Pancreas (tissue), 10 donors: ENCODE measurements around the gene MAP3K7. TPM values are rescaled to one million over a fixed set of nuclear protein-coding genes. Genes with fewer than 3 reads are reported as not detected.

ENCODE experiments used
- ATAC-seq, 4 donors: fragments of 200-7000 bp; cut with Tn5 transposase; one replicate each; pipeline versions ENCODE4 v1.8.0 to v1.9.1; 2020; ENCODE audit warnings: mild to moderate bottlenecking in 4 of 4, moderate library complexity in 4 of 4
- DNase-seq, 6 donors: peaks; one replicate each; pipeline ENCODE4 v3.0.0-alpha.2; 2020
- FAIRE-seq: peaks from 2 replicates; lab custom pipeline; 2012; peaks lifted over from hg19 to GRCh38; lab: Jason Lieb, UNC
- H3K27ac ChIP-seq, 4 donors: fragments of 200-600 bp; sonication (generic); 1 replicate in 3 of 4; 2 replicates in 1 of 4; pipeline versions ENCODE4 v1.5.0 to v1.8.0; 2020
- H3K27me3 ChIP-seq, 4 donors: fragments of 200-600 bp; one replicate each; pipeline ENCODE4 v1.8.0; 2021
- H3K36me3 ChIP-seq, 3 donors: fragments of 200-600 bp; sonication (generic) in 1 of 3; one replicate each; pipeline versions ENCODE4 v1.5.0 to v1.8.0; 2020 to 2021
- H3K4me1 ChIP-seq, 3 donors: fragments of 200-600 bp; one replicate each; pipeline ENCODE4 v1.8.0; 2021
- H3K4me3 ChIP-seq, 4 donors: fragments of 200-600 bp; sonication (generic) in 2 of 4; one replicate each; pipeline versions ENCODE4 v1.5.0 to v1.8.0; 2020 to 2021
- H3K9me3 ChIP-seq, 4 donors: fragments of 200-600 bp; one replicate each; pipeline ENCODE4 v1.8.0; 2021
- CTCF ChIP-seq, 4 donors: fragments of 200-600 bp; sonication (generic) in 3 of 4; IDR thresholded peaks; one replicate each; pipeline versions ENCODE4 v1.5.0 to v1.8.0; 2021; ENCODE audit warnings: antibody characterized with exemption in 4 of 4
- WGBS, 2 donors: extraction: QIAGEN DNeasy Blood & Tissue Kit; methylation state at CpG; one replicate each; pipeline ENCODE4 v1.1.7; 2013; 5-methylcytosine and 5-hydroxymethylcytosine counted together
- intact Hi-C, 3 donors: fragments of 100-400 bp; cut with DNase I; formaldehyde crosslinking; loops; one replicate each; pipeline versions ENCODE4 v1.11.1 to v1.14.2; 2022
- polyA plus RNA-seq, 2 donors: library from polyadenylated mRNA; stranded (reverse); fragments of 200-250 nt; gene quantifications; one replicate each; pipeline ENCODE4 v1.2.3, GENCODE V29; 2013
- total RNA-seq, 6 donors: library from RNA; stranded (reverse); fragmentation: NEBNext Ultra II Directional in 4 of 6; extraction: Animal tissue kit (Norgen Biotek cat#: 25700) in 4 of 6; gene quantifications; one replicate each; pipeline versions ENCODE4 v1.2.1 to v1.2.4, GENCODE V29; 2021 to 2023
- donor health status: healthy with polysubstance abuse.
- donor health status: DM: no; HTN: no; CAD: no; lungs with moderate emphysema.
- donor health status: DM: no; HTN: no; CAD: no.
- donor health status: control.
- donor health status: control.
- donor health status: Bipolar disorder and iron deficiency.
- donor health status: DM: yes; HTN: yes; CAD: no.
- donor health status: DM: no; HTN: no; CAD: no.
- donor health status: DM: no; HTN: no; CAD: no.
- donor health status: DM: yes; HTN: yes; CAD: no.

The MAP3K7 gene
- total and polyA plus RNA-seq, 8 donors: 4.9 to 13.2 (median 7.4) TPM

DNA sequence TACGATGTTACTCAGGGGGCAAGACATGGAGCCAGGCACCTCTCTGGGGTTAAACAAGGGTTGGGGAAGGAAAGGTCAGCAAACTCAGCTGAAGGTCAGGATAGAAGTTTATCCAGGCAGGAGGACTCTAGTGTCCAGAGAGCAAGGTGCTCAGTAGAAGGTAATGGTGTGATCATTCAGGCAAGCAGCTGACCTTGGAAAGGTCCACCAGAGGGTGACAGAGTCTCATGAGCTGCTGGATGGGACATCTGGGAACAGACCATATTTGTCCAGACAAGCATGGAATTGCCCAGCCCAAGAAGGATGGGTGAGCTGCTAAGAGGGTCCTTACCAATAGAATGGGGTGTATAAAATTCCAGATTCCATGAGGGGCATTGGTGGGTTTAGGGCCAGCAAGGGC lies 89.5 kb downstream of the MAP3K7 start:
- no peak overlapping the region for H3K27ac ChIP-seq
- intact Hi-C loops: no loop called here
- ATAC-seq (no peak), DNase-seq (no peak), FAIRE-seq (no peak)
- H3K9me3 ChIP-seq: no peaks in the 10 kb centered on the region
- H3K4me1 ChIP-seq: no peaks in the 10 kb centered on the region
- no peak overlapping the region for H3K4me3 ChIP-seq
- no peaks in the 10 kb centered on the region for H3K27me3 ChIP-seq
- TF ChIP-seq CTCF (IDR thresholded peaks at IDR 0.05): no peak
- WGBS, 2 donors: 78 to 81% methylated on average over 1 of the region's 1 CpG
- no peaks in the 10 kb centered on the region for H3K36me3 ChIP-seq

- WGBS, 2 donors: 56 to 65% methylated on average over 17 of the region's 17 CpGs
- Histone ChIP-seq H3K36me3 (no peaks in the 10 kb centered on the region), H3K27me3 (no peaks in the 10 kb centered on the region), H3K27ac (no peak overlapping the region), H3K4me1 (no peaks in the 10 kb centered on the region), H3K4me3 (no peak overlapping the region), H3K9me3 (no peaks in the 10 kb centered on the region)
- no peak for ATAC-seq
- DNase-seq: no peak
- no peak for TF ChIP-seq CTCF (IDR thresholded peaks at IDR 0.05)
- FAIRE-seq: no peak
- intact Hi-C loops: no loop called here
Observed at GRCh38 chr6:90496258-90497016, 90.4 kb downstream of the MAP3K7 start.

DNA sequence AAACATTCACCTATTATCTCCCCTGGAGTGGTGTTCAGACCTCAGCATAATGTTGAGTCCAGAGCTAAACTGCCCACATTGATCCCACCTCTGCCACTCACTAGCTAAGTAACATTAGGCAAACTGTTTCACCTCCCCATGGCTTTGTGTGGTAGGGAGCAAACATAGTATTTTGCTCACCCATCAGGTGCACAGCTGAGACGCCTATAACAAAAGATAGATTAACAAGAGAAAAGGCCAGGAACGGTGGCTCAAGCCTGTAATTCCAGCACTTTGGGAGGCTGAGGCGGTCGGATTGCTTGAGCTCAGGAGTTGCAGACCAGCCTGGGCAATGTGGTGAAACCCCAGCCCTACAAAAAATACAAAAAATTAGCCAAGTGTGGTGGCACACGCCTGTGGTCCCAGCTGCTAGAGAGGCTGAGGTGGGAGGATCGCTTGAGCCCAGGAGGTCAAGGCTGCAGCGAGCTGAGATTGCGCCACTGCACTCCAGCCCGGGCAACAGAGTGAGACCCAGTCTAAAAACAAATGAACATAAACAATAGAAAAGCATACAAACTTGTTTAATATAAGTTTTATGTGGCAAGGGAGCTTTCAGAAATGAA lies 91.6 kb downstream of the MAP3K7 start:
- 73 to 76% methylated on average over 9 of the region's 9 CpGs for WGBS, 2 donors
- intact Hi-C loops: no loop called here

GRCh38 chr6:90494067-90494780 lies 92.6 kb downstream of the MAP3K7 start:
- no peak for DNase-seq
- FAIRE-seq: no peak
- intact Hi-C loops: no loop called here
- no peak overlapping the region for H3K27ac ChIP-seq
- no peak for TF ChIP-seq CTCF (IDR thresholded peaks at IDR 0.05)
- no peaks in the 10 kb centered on the region for H3K9me3 ChIP-seq
- 45 to 56% methylated on average over 7 of the region's 7 CpGs for WGBS, 2 donors
- no peaks in the 10 kb centered on the region for H3K36me3 ChIP-seq
- ATAC-seq: no peak
- no peaks in the 10 kb centered on the region for H3K27me3 ChIP-seq
- H3K4me3 ChIP-seq: no peak overlapping the region
- H3K4me1 ChIP-seq: no peaks in the 10 kb centered on the region

More for the DNA sequence above, 91.6 kb downstream of the MAP3K7 start:
- no peak for DNase-seq
- no peaks in the 10 kb centered on the region for H3K27me3 ChIP-seq
- no peak for ATAC-seq
- H3K27ac ChIP-seq: no peak overlapping the region
- no peaks in the 10 kb centered on the region for H3K9me3 ChIP-seq
- no peak for TF ChIP-seq CTCF (IDR thresholded peaks at IDR 0.05)
- FAIRE-seq: no peak
- no peak overlapping the region for H3K4me3 ChIP-seq
- no peaks in the 10 kb centered on the region for H3K36me3 ChIP-seq
- no peaks in the 10 kb centered on the region for H3K4me1 ChIP-seq
